ENCODE data around the gene ATP2A3.
A peak's percentile ranks its signal among the peaks of the same experiment; 100 is the strongest.

The ATP2A3 gene

GRCh38 chr17:3892095-3892998, 71.9 kb downstream of the ATP2A3 start:
- Histone ChIP-seq H3K4me3 (ENCODE audit: insufficient read depth, low read depth, low read length) (peak overlapping the region; percentile 64), H3K27ac (ENCODE audit: insufficient read depth, low read depth, low read length, poor library complexity, severe bottlenecking) (no peak overlapping the region)

DNA sequence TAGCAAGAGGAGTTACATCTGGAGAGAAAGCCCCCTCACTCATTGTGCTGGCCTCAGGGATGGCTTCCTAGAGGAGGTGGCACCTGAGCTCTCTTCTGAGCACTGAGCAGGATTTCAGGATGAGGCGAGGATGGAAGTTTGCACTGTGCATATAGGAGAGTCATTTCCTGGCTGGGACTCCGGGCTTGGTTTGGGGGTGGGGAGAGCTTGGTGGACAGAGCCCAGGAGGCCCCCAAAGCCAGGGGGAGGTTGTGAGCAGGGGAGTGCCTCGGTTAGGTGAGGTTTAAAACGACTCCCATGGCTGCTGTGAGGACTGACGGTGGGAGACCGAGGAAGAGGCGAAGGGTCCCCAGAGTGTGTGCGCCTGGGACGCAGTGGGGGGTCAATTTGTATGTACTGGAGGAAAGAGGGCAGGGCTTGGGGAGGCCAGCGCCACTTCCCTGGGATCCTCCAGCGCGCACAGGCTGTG, 72.6 kb downstream of the ATP2A3 start:
- peak overlapping the region; percentile 64 for H3K4me3 ChIP-seq (ENCODE audit: insufficient read depth, low read depth, low read length)

More at GRCh38 chr17:3892095-3892998, 71.9 kb downstream of the ATP2A3 start:
- no peaks in the 10 kb centered on the region for H3K36me3 ChIP-seq (ENCODE audit: control insufficient read depth, insufficient read depth, low read length)
- WGBS, 2 experiments = 0 to 1% methylated on average over 96 of the region's 96 CpGs
- peaks cover 18% of the 10 kb centered on the region for H3K27me3 ChIP-seq (ENCODE audit: control insufficient read depth, insufficient read depth, low read length, poor library complexity, severe bottlenecking)
- no peaks in the 10 kb centered on the region for H3K9me3 ChIP-seq (ENCODE audit: control insufficient read depth, low read length)
- peaks cover 5% of the 10 kb centered on the region for H3K4me1 ChIP-seq (ENCODE audit: control insufficient read depth, insufficient read depth, low read length)

GRCh38 chr17:3890878-3891219, 73.4 kb downstream of the ATP2A3 start:
- peaks cover 5% of the 10 kb centered on the region for H3K4me1 ChIP-seq (ENCODE audit: control insufficient read depth, insufficient read depth, low read length)
- H3K36me3 ChIP-seq (ENCODE audit: control insufficient read depth, insufficient read depth, low read length) = no peaks in the 10 kb centered on the region
- H3K4me3 ChIP-seq (ENCODE audit: insufficient read depth, low read depth, low read length) = no peak overlapping the region
- 69 to 70% methylated on average over 4 of the region's 4 CpGs for WGBS, 2 experiments
- H3K27ac ChIP-seq (ENCODE audit: insufficient read depth, low read depth, low read length, poor library complexity, severe bottlenecking) = no peak overlapping the region
- H3K9me3 ChIP-seq (ENCODE audit: control insufficient read depth, low read length) = no peaks in the 10 kb centered on the region
- peaks cover 18% of the 10 kb centered on the region for H3K27me3 ChIP-seq (ENCODE audit: control insufficient read depth, insufficient read depth, low read length, poor library complexity, severe bottlenecking)

More for the DNA sequence above, 72.6 kb downstream of the ATP2A3 start:
- 15 to 16% methylated on average over 12 of the region's 12 CpGs for WGBS, 2 experiments
- H3K36me3 ChIP-seq (ENCODE audit: control insufficient read depth, insufficient read depth, low read length) = no peaks in the 10 kb centered on the region
- H3K9me3 ChIP-seq (ENCODE audit: control insufficient read depth, low read length) = no peaks in the 10 kb centered on the region
- H3K27me3 ChIP-seq (ENCODE audit: control insufficient read depth, insufficient read depth, low read length, poor library complexity, severe bottlenecking) = peaks cover 18% of the 10 kb centered on the region
- H3K4me1 ChIP-seq (ENCODE audit: control insufficient read depth, insufficient read depth, low read length) = peaks cover 5% of the 10 kb centered on the region
- no peak overlapping the region for H3K27ac ChIP-seq (ENCODE audit: insufficient read depth, low read depth, low read length, poor library complexity, severe bottlenecking)

GRCh38 chr17:3890082-3890877, 74.0 kb downstream of the ATP2A3 start:
- Histone ChIP-seq H3K27ac (ENCODE audit: insufficient read depth, low read depth, low read length, poor library complexity, severe bottlenecking) (no peak overlapping the region), H3K4me1 (ENCODE audit: control insufficient read depth, insufficient read depth, low read length) (peaks cover 5% of the 10 kb centered on the region), H3K36me3 (ENCODE audit: control insufficient read depth, insufficient read depth, low read length) (no peaks in the 10 kb centered on the region), H3K4me3 (ENCODE audit: insufficient read depth, low read depth, low read length) (no peak overlapping the region), H3K27me3 (ENCODE audit: control insufficient read depth, insufficient read depth, low read length, poor library complexity, severe bottlenecking) (peaks cover 18% of the 10 kb centered on the region), H3K9me3 (ENCODE audit: control insufficient read depth, low read length) (no peaks in the 10 kb centered on the region)
- WGBS, 2 experiments = 82 to 85% methylated on average over 22 of the region's 22 CpGs

GRCh38 chr17:3889325-3890012, 74.8 kb downstream of the ATP2A3 start:
- 90 to 91% methylated on average over 17 of the region's 17 CpGs for WGBS, 2 experiments
- peaks cover 5% of the 10 kb centered on the region for H3K4me1 ChIP-seq (ENCODE audit: control insufficient read depth, insufficient read depth, low read length)

DNA sequence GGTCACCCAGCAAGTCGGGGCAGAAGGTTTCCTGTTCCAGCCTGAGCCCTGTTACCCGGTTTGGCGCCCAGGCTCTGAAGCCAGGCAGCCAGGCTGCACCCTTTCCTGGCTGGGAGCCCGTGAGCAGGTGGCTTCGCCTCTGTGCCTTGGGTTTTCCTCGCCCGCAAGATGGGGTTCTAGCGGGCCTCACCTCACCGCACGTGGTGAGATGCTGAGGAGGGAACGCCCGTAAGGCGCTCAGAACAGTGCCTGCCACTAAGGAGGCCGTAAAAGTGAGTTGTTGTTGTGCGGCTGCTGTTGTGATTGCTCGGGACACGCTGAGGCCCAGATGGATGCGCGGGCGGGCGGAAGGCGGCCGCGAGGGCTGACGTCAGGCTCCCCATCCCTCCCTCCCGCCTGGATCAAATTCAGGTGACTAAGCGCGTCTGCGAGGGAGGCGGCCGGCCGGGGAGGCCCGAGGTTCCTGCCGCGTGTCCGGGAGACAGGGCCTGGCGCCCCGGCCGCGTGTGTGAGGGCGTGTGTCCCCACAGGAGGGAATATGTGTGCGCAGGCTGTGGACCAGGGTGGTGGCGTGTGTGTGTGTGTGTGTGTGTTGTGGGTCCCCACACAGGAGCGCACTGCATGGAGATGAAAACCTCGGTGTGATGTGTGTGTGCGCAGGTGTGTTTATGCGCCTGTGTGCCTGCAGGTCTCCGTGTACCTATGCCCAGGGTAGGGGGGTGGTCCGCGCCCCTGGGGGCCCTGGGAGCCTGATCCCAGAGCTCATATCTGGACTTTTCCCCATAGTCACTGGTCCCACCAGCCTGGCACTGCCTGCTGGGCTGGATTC, 75.7 kb downstream of the ATP2A3 start:
- H3K4me1 ChIP-seq (ENCODE audit: control insufficient read depth, insufficient read depth, low read length) = peaks cover 5% of the 10 kb centered on the region
- WGBS, 2 experiments = 62 to 64% methylated on average over 50 of the region's 50 CpGs
- H3K27me3 ChIP-seq (ENCODE audit: control insufficient read depth, insufficient read depth, low read length, poor library complexity, severe bottlenecking) = peaks cover 14% of the 10 kb centered on the region
- no peaks in the 10 kb centered on the region for H3K9me3 ChIP-seq (ENCODE audit: control insufficient read depth, low read length)
- no peak overlapping the region for H3K27ac ChIP-seq (ENCODE audit: insufficient read depth, low read depth, low read length, poor library complexity, severe bottlenecking)
- no peak overlapping the region for H3K4me3 ChIP-seq (ENCODE audit: insufficient read depth, low read depth, low read length)
- no peaks in the 10 kb centered on the region for H3K36me3 ChIP-seq (ENCODE audit: control insufficient read depth, insufficient read depth, low read length)

More at GRCh38 chr17:3889325-3890012, 74.8 kb downstream of the ATP2A3 start:
- no peak overlapping the region for H3K4me3 ChIP-seq (ENCODE audit: insufficient read depth, low read depth, low read length)
- H3K27ac ChIP-seq (ENCODE audit: insufficient read depth, low read depth, low read length, poor library complexity, severe bottlenecking) = no peak overlapping the region
- peaks cover 18% of the 10 kb centered on the region for H3K27me3 ChIP-seq (ENCODE audit: control insufficient read depth, insufficient read depth, low read length, poor library complexity, severe bottlenecking)
- H3K36me3 ChIP-seq (ENCODE audit: control insufficient read depth, insufficient read depth, low read length) = no peaks in the 10 kb centered on the region
- H3K9me3 ChIP-seq (ENCODE audit: control insufficient read depth, low read length) = no peaks in the 10 kb centered on the region

- H3K9me3 ChIP-seq (ENCODE audit: control insufficient read depth, low read length) = no peaks in the 10 kb centered on the region
- no peak overlapping the region for H3K27ac ChIP-seq (ENCODE audit: insufficient read depth, low read depth, low read length, poor library complexity, severe bottlenecking)
- H3K36me3 ChIP-seq (ENCODE audit: control insufficient read depth, insufficient read depth, low read length) = no peaks in the 10 kb centered on the region
- H3K4me3 ChIP-seq (ENCODE audit: insufficient read depth, low read depth, low read length) = no peak overlapping the region
- H3K27me3 ChIP-seq (ENCODE audit: control insufficient read depth, insufficient read depth, low read length, poor library complexity, severe bottlenecking) = peaks cover 14% of the 10 kb centered on the region
- WGBS, 2 experiments = 82 to 83% methylated on average over 9 of the region's 9 CpGs
- H3K4me1 ChIP-seq (ENCODE audit: control insufficient read depth, insufficient read depth, low read length) = peaks cover 5% of the 10 kb centered on the region
Measured at GRCh38 chr17:3887804-3888203, 76.4 kb downstream of the ATP2A3 start.

DNA sequence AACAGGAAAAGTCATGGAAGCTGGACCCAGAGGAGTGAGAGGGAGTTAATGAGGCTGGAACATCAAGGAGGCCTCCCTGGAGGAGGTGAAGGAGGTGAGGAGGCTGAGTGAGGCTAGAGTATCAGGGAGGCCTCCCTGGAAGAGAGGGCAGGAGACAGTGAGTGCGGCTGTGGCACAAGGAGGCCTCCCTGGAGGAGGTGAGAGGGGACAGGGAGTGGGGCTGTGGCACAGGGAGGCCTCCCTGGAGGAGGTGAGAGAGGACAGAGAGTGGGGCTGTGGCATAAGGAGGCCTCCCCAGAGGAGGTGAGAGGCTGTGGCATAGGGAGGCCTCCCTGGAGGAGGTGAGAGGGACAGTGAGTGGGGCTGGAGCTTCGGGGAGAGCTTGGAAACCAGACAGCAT, 76.8 kb downstream of the ATP2A3 start:
- WGBS, 2 experiments = 84 to 87% methylated on average over 2 of the region's 2 CpGs
- Histone ChIP-seq H3K4me3 (ENCODE audit: insufficient read depth, low read depth, low read length) (no peak overlapping the region), H3K4me1 (ENCODE audit: control insufficient read depth, insufficient read depth, low read length) (peaks cover 5% of the 10 kb centered on the region)

DNA sequence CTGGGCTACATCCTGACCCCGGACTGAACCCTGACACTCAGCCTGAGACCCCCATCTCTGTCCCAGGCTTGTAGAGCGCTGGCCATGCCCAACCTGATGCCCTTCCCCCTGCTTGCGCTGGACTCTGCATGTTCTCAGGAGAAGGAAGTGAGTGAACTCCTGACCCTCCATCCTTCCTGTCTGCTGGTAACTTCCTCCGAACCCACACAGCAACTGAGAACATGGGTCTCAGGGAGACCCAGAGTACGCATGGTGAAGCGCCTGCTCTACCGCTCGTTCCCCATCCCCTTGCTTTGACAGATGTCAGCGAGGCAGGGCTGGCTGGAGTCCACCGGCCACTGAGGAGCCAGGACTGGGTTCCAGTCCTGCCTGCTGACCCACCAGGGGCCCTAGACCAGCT, 77.5 kb downstream of the ATP2A3 start:
- 93 to 94% methylated on average over 10 of the region's 10 CpGs for WGBS, 2 experiments
- Histone ChIP-seq H3K4me1 (ENCODE audit: control insufficient read depth, insufficient read depth, low read length) (peaks cover 3% of the 10 kb centered on the region), H3K36me3 (ENCODE audit: control insufficient read depth, insufficient read depth, low read length) (no peaks in the 10 kb centered on the region), H3K27me3 (ENCODE audit: control insufficient read depth, insufficient read depth, low read length, poor library complexity, severe bottlenecking) (peaks cover 4% of the 10 kb centered on the region), H3K27ac (ENCODE audit: insufficient read depth, low read depth, low read length, poor library complexity, severe bottlenecking) (no peak overlapping the region), H3K9me3 (ENCODE audit: control insufficient read depth, low read length) (no peaks in the 10 kb centered on the region), H3K4me3 (ENCODE audit: insufficient read depth, low read depth, low read length) (no peak overlapping the region)

More for the DNA sequence above, 76.8 kb downstream of the ATP2A3 start:
- Histone ChIP-seq H3K36me3 (ENCODE audit: control insufficient read depth, insufficient read depth, low read length) (no peaks in the 10 kb centered on the region), H3K27me3 (ENCODE audit: control insufficient read depth, insufficient read depth, low read length, poor library complexity, severe bottlenecking) (peaks cover 11% of the 10 kb centered on the region), H3K9me3 (ENCODE audit: control insufficient read depth, low read length) (no peaks in the 10 kb centered on the region), H3K27ac (ENCODE audit: insufficient read depth, low read depth, low read length, poor library complexity, severe bottlenecking) (no peak overlapping the region)

Measured in ectodermal cell (in vitro differentiated cells).